Activated T-cell treated with anti-CD3 and anti-CD28 coated beads for 4 hours (primary cell): Measurements from ENCODE around the gene GOLGA8G.
"Not testable (repeated sequence)": the region's sequence is repeated elsewhere in the genome, so short reads cannot be mapped to it uniquely, and the experiment has no call there.

Experiments used
- DNase-seq: peaks from one replicate; pipeline ENCODE4 v3.0.0-alpha.2; 2020

The GOLGA8G gene, protein sequence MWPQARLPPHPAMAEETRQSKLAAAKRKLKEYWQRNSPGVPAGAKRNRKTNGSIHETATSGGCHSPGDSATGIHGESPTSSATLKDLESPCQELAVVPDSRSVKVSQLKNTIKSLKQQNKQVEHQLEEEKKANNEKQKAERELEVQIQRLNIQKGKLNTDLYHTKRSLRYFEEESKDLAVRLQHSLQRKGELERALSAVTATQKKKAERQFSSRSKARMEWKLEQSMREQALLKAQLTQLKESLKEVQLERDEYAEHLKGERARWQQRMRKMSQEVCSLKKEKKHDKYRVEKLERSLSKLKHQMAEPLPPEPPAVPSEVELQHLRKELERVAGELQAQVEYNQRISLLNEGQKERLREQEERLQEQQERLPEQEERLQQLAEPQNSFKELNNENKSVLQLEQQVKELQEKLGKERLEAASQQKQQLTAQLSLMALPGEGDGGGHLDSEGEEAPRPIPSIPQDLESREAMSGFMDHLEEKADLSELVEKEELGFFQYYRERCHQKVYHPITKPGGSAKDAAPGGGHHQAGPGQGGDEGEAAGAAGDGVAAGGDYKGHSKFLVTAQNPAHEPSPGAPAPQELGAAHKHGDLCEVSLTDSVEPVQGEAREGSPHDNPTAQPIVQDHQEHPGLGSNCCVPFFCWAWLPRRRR

DNA sequence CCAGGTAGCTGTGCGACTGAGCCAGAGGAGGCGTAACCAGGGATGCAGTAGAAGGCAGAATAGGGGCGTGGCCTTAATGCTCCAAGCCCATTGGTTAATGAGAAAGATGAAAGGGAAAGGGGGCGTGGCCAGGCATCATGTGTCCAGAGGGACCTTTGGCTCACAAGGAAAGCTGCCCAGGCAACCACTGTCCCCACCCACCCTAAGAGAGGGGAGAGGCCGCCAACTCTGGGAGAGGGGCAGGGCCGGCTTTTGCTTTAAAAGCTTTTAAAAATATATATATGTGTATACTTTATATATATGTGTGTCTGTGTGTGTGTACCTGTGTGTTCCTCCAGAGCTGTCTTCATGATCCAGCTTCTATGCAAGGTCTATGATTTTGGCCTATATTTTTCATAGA is at the start of gene GOLGA8G:
GOLGA8G (minus strand) TSS at position 18 of the 400 bp plus-strand sequence. CDS start 62 bp downstream, outside the sequence.
- not testable (repeated sequence) for DNase-seq

DNA sequence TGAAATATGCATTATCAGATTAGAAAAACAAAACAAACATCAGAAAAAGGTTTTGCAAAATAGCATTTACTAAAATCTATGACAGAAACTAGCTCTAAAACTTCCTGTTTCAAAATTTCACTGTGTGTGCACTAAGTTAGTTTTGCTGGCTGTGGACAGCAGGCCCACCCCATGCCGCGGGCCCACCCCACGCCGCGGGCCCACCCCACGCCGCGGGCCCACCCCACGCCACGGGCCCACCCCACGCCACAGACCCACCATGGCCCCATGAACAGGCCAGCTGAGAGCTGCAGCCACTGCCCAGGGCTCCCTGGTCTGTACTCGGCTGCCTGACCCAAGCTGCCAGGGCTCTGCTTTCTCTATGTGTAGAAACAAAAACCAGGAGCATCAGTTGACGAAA is 40.6 kb upstream of the GOLGA8G start:
- DNase-seq = not testable (repeated sequence)

DNA sequence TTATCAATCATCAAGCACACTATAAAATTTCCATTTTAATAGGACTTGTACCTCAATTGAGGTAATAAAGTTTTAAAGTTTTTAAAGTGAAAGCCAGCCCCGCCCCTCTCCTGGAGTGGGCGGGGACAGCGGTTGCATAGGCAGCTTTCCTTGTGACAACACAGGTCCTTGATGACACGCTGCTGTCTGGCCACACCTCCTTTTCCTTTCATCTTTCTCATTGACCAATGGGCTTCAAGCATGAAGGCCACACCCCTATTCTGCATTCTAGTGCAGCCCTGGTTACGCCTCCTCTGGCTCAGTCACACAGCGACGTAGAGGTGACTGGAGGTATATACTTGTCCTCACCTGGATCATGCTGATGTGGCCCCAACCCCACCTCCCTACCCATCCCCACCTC is 20.5 kb upstream of the GOLGA8G start, which contains the start of gene GOLGA6L25:
GOLGA6L25 (plus strand) TSS at position 301 of the 400 bp plus-strand sequence; CDS start at position 362, 61 bp downstream.
- not testable (repeated sequence) for DNase-seq

DNA sequence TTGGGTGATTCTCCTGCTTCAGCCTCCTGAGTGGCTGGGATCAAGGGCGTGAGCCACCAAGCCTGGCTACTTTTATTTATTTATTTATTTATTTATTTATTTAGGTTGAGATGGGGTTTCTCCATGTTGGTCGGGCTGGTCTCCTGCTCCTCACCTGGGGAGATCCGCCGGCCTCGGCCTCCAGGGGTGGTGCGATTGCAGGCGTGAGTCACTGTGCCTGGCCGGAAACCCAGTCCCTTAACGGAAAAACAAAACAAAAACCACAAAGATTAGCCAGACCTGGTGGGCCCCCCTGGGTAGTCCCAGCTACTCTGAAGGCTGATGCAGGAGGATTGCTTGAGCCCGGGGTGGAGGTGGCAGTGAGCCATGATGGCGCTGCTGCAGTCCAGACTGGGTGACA is 17.6 kb downstream of the GOLGA8G start:
- DNase-seq = not testable (repeated sequence)

DNA sequence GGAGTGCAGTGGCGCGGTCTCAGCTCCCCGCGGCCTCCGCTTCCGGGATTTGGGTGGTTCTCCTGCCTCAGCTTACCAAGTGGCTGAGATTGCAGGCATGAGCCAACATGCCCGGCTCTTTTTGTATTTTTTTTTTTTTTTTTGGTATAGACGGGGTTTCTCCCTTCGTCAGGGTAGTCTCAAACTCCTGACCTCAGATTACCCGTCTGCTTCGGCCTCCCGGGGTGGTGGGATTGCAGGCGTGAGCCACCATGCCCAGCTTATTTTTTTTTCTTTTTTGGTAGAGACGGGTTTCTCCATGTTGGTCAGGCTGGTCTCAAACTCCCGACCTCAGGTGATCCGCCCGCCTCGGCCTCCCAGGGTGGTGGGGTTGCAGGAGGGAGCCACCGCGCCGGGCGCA is 18.6 kb downstream of the GOLGA8G start:
- DNase-seq = not testable (repeated sequence)

DNA sequence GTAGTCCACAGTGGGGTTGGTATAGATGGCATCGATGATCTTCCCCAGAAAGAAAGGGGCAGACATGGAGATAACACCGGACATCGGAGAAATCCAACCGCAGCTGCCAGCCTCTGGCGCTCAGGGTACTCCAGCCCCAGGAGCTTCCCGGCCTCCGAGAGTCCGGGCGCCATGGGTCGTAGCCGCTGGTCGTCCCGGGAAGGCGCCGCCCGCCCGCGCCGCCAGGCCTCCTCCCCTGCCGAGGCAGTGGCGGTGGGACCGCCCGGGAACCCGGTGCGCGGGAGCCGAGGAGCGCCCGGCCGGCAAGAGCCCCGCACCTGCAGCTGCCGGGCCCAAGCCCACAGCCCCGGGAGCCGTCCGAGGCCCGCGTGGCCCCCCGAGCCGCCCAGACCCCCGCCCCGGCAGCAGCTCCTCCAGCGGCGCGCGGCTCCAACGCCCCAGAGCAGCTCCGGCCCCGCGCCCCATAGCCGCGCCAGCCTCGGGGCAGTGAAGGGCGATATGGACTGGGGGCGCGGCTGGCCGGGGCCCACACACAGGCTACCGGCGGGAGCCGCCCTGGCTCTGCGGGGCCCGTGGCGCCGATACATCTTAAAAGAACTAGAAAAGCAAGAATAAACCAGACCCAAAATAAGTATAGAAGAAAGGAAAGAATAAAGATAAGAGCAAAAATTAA is 24.4 kb downstream of the GOLGA8G start:
- not testable (repeated sequence) for DNase-seq

DNA sequence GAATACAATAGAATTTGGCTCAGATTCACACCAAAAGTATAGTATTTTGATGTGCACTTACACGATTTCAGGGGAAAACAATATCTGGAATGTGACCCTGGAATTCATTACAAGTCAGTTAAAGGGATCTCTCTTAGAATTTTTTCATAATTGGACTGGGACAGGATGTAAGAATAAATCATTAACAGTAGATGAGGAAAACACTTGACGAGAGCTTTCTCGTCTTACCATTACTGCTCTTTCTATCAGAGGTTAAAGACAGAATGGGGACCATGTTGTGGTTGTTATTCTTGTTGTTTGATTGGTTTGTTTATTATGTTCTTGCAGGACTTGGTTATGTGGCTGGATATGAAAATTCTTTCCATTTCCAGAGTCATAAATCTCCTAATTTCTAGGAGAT is 51.4 kb downstream of the GOLGA8G start:
- DNase-seq = not testable (repeated sequence)
